H1 (cell line): ENCODE measurements around the gene IFNA13. TPM values are rescaled to one million over a fixed set of nuclear protein-coding genes. Genes with fewer than 3 reads are reported as not detected.

Experiments used
- CTCF ChIA-PET: fragments of 300-600 bp; sonication (Branson Sonifier 250); formaldehyde crosslinking; loops from one replicate; lab custom pipeline; 2021; ENCODE audit not compliant: partially characterized antibody; lab: Charles Lee
- POLR2A ChIA-PET: fragments of 300-600 bp; sonication (Branson Sonifier 250); formaldehyde crosslinking; loops from one replicate; lab custom pipeline; 2021; ENCODE audit warnings: inconsistent platforms; ENCODE audit not compliant: partially characterized antibody; lab: Charles Lee
- DNase-seq, 2 experiments: peaks; one replicate each; pipeline versions ENCODE4 v3.0.0 to v3.0.0-alpha.2; 2010 to 2022; ENCODE audit warnings: low spot score in 2 of 2, low read depth in 1 of 2, mixed read lengths in 1 of 2
- FAIRE-seq: peaks from 2 replicates; lab custom pipeline; 2011; peaks lifted over from hg19 to GRCh38; lab: Jason Lieb, UNC
- H2AFZ ChIP-seq: 2 replicates; pipeline ENCODE4 v1.8.1; 2012; ENCODE audit warnings: low read length, inconsistent platforms
- H2AK5ac ChIP-seq: 2 replicates; pipeline ENCODE4 v1.6.1; 2013; ENCODE audit warnings: low read depth, low read length
- H2BK120ac ChIP-seq: replicated peaks from 2 replicates; pipeline ENCODE3; 2013; ENCODE audit warnings: low read depth, low read length, inconsistent platforms
- H2BK12ac ChIP-seq: 2 replicates; pipeline ENCODE4 v1.6.1; 2013; ENCODE audit warnings: low read depth, low read length
- H2BK15ac ChIP-seq: 2 replicates; pipeline ENCODE4 v1.6.1; 2013; ENCODE audit warnings: low read length
- H2BK20ac ChIP-seq: 2 replicates; pipeline ENCODE4 v1.6.1; 2013; ENCODE audit warnings: low read length
- H2BK5ac ChIP-seq: 2 replicates; pipeline ENCODE4 v1.6.1; 2013; ENCODE audit warnings: low read depth, low read length
- H3K14ac ChIP-seq: 2 replicates; pipeline ENCODE4 v1.6.1; 2013; ENCODE audit warnings: inconsistent platforms; ENCODE audit not compliant: insufficient read length
- H3K18ac ChIP-seq: 2 replicates; pipeline ENCODE4 v1.6.1; 2013; ENCODE audit warnings: low read length; ENCODE audit errors: extremely low read depth
- H3K23ac ChIP-seq: 2 replicates; pipeline ENCODE4 v1.6.1; 2013; ENCODE audit warnings: inconsistent platforms; ENCODE audit not compliant: insufficient read length
- H3K23me2 ChIP-seq: 2 replicates; pipeline ENCODE4 v1.6.1; 2013; ENCODE audit warnings: low read depth, low read length
- H3K27ac ChIP-seq: 2 replicates; pipeline ENCODE4 v1.6.1; 2011; ENCODE audit warnings: low read depth, low read length, inconsistent platforms
- H3K27me3 ChIP-seq, 4 experiments: replicated peaks in 1 of 4; 1 replicate in 1 of 4; 2 replicates in 3 of 4; pipeline versions ENCODE4 v1.6.1 to v1.8.1; 2011 to 2013; ENCODE audit warnings: low read length in 3 of 4, mild to moderate bottlenecking in 3 of 4, inconsistent platforms in 2 of 4, mixed read lengths in 2 of 4, moderate library complexity in 1 of 4; ENCODE audit not compliant: control insufficient read depth in 3 of 4, insufficient read depth in 3 of 4; ENCODE audit errors: extremely low read depth in 1 of 4
- H3K36me3 ChIP-seq, 4 experiments: 2 replicates each; pipeline versions ENCODE4 v1.6.1 to v1.8.1; 2011 to 2013; ENCODE audit warnings: mild to moderate bottlenecking in 4 of 4, low read length in 3 of 4, moderate library complexity in 2 of 4, control low read depth in 1 of 4, inconsistent platforms in 1 of 4; ENCODE audit not compliant: insufficient read depth in 4 of 4, control insufficient read depth in 2 of 4
- H3K4ac ChIP-seq: replicated peaks from 2 replicates; pipeline ENCODE3; 2013; ENCODE audit warnings: low read length, low read depth, mixed read lengths, inconsistent platforms; ENCODE audit not compliant: insufficient read length
- H3K4me1 ChIP-seq, 4 experiments: replicated peaks in 1 of 4; 1 replicate in 1 of 4; 2 replicates in 3 of 4; pipeline versions ENCODE4 v1.6.1 to v1.8.1; 2011 to 2013; ENCODE audit warnings: low read length in 3 of 4, inconsistent platforms in 2 of 4, mixed read lengths in 1 of 4; ENCODE audit not compliant: insufficient read depth in 4 of 4, control insufficient read depth in 3 of 4
- H3K4me2 ChIP-seq, 2 experiments: 2 replicates each; pipeline versions ENCODE4 v1.6.1 to v1.8.1; 2011 to 2013; ENCODE audit warnings: low read depth in 2 of 2, low read length in 2 of 2, control low read depth in 1 of 2, inconsistent platforms in 1 of 2, mild to moderate bottlenecking in 1 of 2; ENCODE audit not compliant: insufficient read depth in 1 of 2
- H3K4me3 ChIP-seq, 4 experiments: fragments of 200-600, 300-600 bp in 1 of 4; sonication (generic), shearing (Covaris generic), sonication (Bioruptor Twin) in 1 of 4; 2 replicates each; pipeline versions ENCODE4 v1.5.1 to v1.8.1; 2011 to 2016; ENCODE audit warnings: low read length in 4 of 4, low read depth in 3 of 4, control low read depth in 2 of 4, inconsistent platforms in 2 of 4, mild to moderate bottlenecking in 2 of 4, mixed read lengths in 1 of 4, moderate library complexity in 1 of 4; ENCODE audit not compliant: insufficient read depth in 2 of 4; ENCODE audit errors: extremely low read depth in 1 of 4
- H3K56ac ChIP-seq: replicated peaks from 2 replicates; pipeline ENCODE3; 2013; ENCODE audit warnings: low read depth, mild to moderate bottlenecking, mixed read lengths, low read length, inconsistent platforms; ENCODE audit not compliant: insufficient read length
- H3K79me1 ChIP-seq: 2 replicates; pipeline ENCODE4 v1.6.1; 2013; ENCODE audit warnings: low read depth, low read length, control low read depth
- H3K79me2 ChIP-seq, 2 experiments: 2 replicates each; pipeline versions ENCODE4 v1.6.1 to v1.8.1; 2012 to 2013; ENCODE audit warnings: low read length in 2 of 2, mild to moderate bottlenecking in 2 of 2, inconsistent platforms in 1 of 2; ENCODE audit not compliant: insufficient read depth in 2 of 2, control insufficient read depth in 1 of 2
- H3K9ac ChIP-seq, 4 experiments: replicated peaks in 1 of 4; 1 replicate in 1 of 4; 2 replicates in 3 of 4; pipeline versions ENCODE4 v1.6.1 to v1.8.1; 2011 to 2013; ENCODE audit warnings: low read depth in 3 of 4, low read length in 3 of 4, control low read depth in 2 of 4, mild to moderate bottlenecking in 2 of 4, moderate library complexity in 2 of 4, inconsistent platforms in 1 of 4; ENCODE audit errors: extremely low read depth in 1 of 4
- H3K9me3 ChIP-seq, 2 experiments: 2 replicates each; pipeline versions ENCODE4 v1.6.1 to v1.8.1; 2012 to 2013; ENCODE audit warnings: mild to moderate bottlenecking in 2 of 2, moderate library complexity in 2 of 2, control low read depth in 1 of 2, inconsistent platforms in 1 of 2, low read depth in 1 of 2, low read length in 1 of 2, mixed read lengths in 1 of 2; ENCODE audit not compliant: insufficient read depth in 2 of 2
- H4K20me1 ChIP-seq, 2 experiments: replicated peaks in 1 of 2; 2 replicates each; pipeline versions ENCODE3 to v1.8.1; 2011 to 2013; ENCODE audit warnings: inconsistent platforms in 2 of 2, low read length in 2 of 2, mild to moderate bottlenecking in 1 of 2; ENCODE audit not compliant: insufficient read depth in 2 of 2, control insufficient read depth in 1 of 2
- H4K5ac ChIP-seq: 2 replicates; pipeline ENCODE4 v1.6.1; 2013; ENCODE audit warnings: low read length, low read depth, mixed read lengths, inconsistent platforms; ENCODE audit not compliant: insufficient read length
- H4K8ac ChIP-seq: 2 replicates; pipeline ENCODE4 v1.8.0; 2013; ENCODE audit warnings: mild to moderate bottlenecking, moderate library complexity, low read length, inconsistent platforms; ENCODE audit not compliant: insufficient read depth; ENCODE audit errors: extremely low read depth
- H4K91ac ChIP-seq: replicated peaks from 2 replicates; pipeline ENCODE3; 2013; ENCODE audit warnings: low read length, mixed read lengths, inconsistent platforms; ENCODE audit not compliant: insufficient read length
- CBX5 ChIP-seq: fragments of 300-800, 300-1000 bp; sonication (generic); IDR thresholded peaks from 2 replicates; pipeline ENCODE4 v1.7.1; 2016; ENCODE audit warnings: antibody characterized with exemption, low read length, low read depth
- GABPA ChIP-seq: IDR thresholded peaks from 2 replicates; pipeline ENCODE4 v1.6.1; 2011; ENCODE audit warnings: mild to moderate bottlenecking, low read length, moderate library complexity, borderline replicate concordance; ENCODE audit not compliant: insufficient read depth
- GTF2F1 ChIP-seq: IDR thresholded peaks from 2 replicates; pipeline ENCODE4 v1.6.1; 2012; ENCODE audit warnings: low read depth, low read length, improper control_type of control experiment, borderline replicate concordance
- KDM5A ChIP-seq: fragments of 200-600 bp; IDR thresholded peaks from 2 replicates; pipeline ENCODE4 v1.7.1; 2012; ENCODE audit warnings: mild to moderate bottlenecking, low read length, inconsistent platforms, mixed read lengths
- RAD21 ChIP-seq, 2 experiments: IDR thresholded peaks in 1 of 2; conservative IDR thresholded peaks in 1 of 2; 2 replicates each; pipeline ENCODE4 v1.6.1; 2011; ENCODE audit warnings: low read depth in 2 of 2, low read length in 2 of 2, improper control_type of control experiment in 1 of 2, inconsistent platforms in 1 of 2, mild to moderate bottlenecking in 1 of 2, moderate library complexity in 1 of 2
- WGBS, 2 experiments: shearing (Covaris generic) in 1 of 2; methylation state at CpG; one replicate each; pipeline versions ENCODE4 v1.1.6 to v1.1.7; 2013 to 2015; ENCODE audit warnings: low lambda C conversion rate in 2 of 2, mixed read lengths in 2 of 2, inconsistent platforms in 1 of 2, low coverage in 1 of 2, missing lambda C conversion rate in 1 of 2; ENCODE audit not compliant: insufficient replicate concordance in 2 of 2, insufficient coverage in 1 of 2, insufficient read length in 1 of 2; ENCODE audit errors: extremely low coverage in 1 of 2, missing lambda C conversion rate in 1 of 2; 5-methylcytosine and 5-hydroxymethylcytosine counted together
- polyA plus RNA-seq, 7 experiments: library from polyadenylated mRNA; depleted of rRNA in 3 of 7; stranded (reverse) in 5 of 7; unstranded in 2 of 7; fragments of >200 nt in 5 of 7; fragments of 200-250 nt in 2 of 7; gene quantifications; 1 replicate in 5 of 7; 2 replicates in 1 of 7; 4 replicates in 1 of 7; pipeline versions ENCODE4 v1.2.1 to v1.2.3, GENCODE V29; 2011 to 2013; ENCODE audit warnings: missing spikeins in 2 of 7, mixed read lengths in 2 of 7
- total RNA-seq: library from RNA; stranded (reverse); fragmentation: NEBNext Ultra II Directional; extraction: Animal tissue kit (Norgen Biotek cat#: 25700); gene quantifications from 2 replicates; pipeline ENCODE4 v1.2.1, GENCODE V29; 2021
- TF ChIP-seq, protein P1 (sequence below): IDR thresholded peaks from 2 replicates; pipeline ENCODE4 v1.6.1; 2012; ENCODE audit warnings: inconsistent platforms

Gene IFNA13
- total and polyA plus RNA-seq, 2 of the 8 experiments (the other 6 are each of a cell fraction or from before 2014, with no cell fraction given) = not detected

DNA sequence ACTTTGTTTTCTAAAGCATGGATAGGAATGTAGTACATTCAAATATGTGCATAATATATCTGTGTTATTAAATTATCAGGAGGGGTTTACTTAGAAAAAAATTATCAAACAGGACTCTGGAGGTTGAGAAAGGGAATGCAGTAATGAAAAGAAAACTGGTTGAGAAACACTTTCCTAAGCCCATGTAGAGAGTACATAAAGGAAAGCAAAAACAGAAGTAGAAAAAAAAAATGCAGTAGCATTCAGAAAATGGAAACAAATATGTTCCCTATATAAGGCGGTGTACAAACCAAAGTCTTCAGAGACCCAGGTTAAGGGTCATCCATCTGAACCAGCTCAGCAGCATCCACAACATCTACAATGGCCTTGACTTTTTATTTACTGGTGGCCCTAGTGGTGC, 41.0 kb upstream of the IFNA13 start, which contains the start of gene IFNA8:
Gene IFNA8, plus strand, starts transcription at position 301 of the 400 bp plus-strand sequence. Its CDS starts 60 bp downstream, at position 361.
- H3K27ac ChIP-seq = no peak within 1 kb of the TSS
- no peak within 1 kb of the TSS for H4K5ac ChIP-seq
- H3K79me2 ChIP-seq = no peaks in the 10 kb centered on the region
- no peak within 1 kb of the TSS for H4K91ac ChIP-seq
- H3K18ac ChIP-seq = no peak within 1 kb of the TSS
- 100% methylated on average over 1 of the region's 1 CpG; no CpG with 5 or more reads in 1 of the 2 experiments for WGBS, 2 experiments
- H3K14ac ChIP-seq = no peak within 1 kb of the TSS
- H3K56ac ChIP-seq = no peak within 1 kb of the TSS
- no peak within 1 kb of the TSS for H2BK5ac ChIP-seq
- DNase-seq (no peak), FAIRE-seq (no peak)
- H3K9me3 ChIP-seq = no peaks in the 10 kb centered on the region
- no peak within 1 kb of the TSS for H2BK12ac ChIP-seq
- no peak within 1 kb of the TSS for H2BK20ac ChIP-seq
- H3K9ac ChIP-seq = no peak within 1 kb of the TSS
- H2BK15ac ChIP-seq = no peak within 1 kb of the TSS
- H4K8ac ChIP-seq = no peak within 1 kb of the TSS
- H2AK5ac ChIP-seq = no peak within 1 kb of the TSS
- TF ChIP-seq RAD21 (IDR thresholded peaks at IDR 0.05 in 1 of 2, conservative IDR thresholded peaks at IDR 0.05 in 1 of 2; ENCODE audit: low read depth in 2 of 2, low read length in 2 of 2) (no peak), CBX5 (no peak), GABPA (no peak), KDM5A (no peak), GTF2F1 (no peak)
- TF ChIP-seq, protein P1, sequence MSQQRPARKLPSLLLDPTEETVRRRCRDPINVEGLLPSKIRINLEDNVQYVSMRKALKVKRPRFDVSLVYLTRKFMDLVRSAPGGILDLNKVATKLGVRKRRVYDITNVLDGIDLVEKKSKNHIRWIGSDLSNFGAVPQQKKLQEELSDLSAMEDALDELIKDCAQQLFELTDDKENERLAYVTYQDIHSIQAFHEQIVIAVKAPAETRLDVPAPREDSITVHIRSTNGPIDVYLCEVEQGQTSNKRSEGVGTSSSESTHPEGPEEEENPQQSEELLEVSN = no peak
- H4K20me1 ChIP-seq = no peaks in the 10 kb centered on the region
- no peak within 1 kb of the TSS for H2BK120ac ChIP-seq
- no peak within 1 kb of the TSS for H3K4ac ChIP-seq
- ChIA-PET CTCF (interaction anchor here (0.8 to 2.4 kb wide), 7 partner anchors 13 to 226 kb away, joined by 3 to 8 read pairs (median 5); no protein-coding TSS in a partner anchor), POLR2A (no interaction called here)
- H3K79me1 ChIP-seq = no peaks in the 10 kb centered on the region
- no peaks in the 10 kb centered on the region for H3K36me3 ChIP-seq
- H3K23ac ChIP-seq = no peak within 1 kb of the TSS
- no peaks in the 10 kb centered on the region for H3K23me2 ChIP-seq
- no peak within 1 kb of the TSS for H3K4me3 ChIP-seq
- no peaks in the 10 kb centered on the region for H3K27me3 ChIP-seq
- no peak within 1 kb of the TSS for H2AFZ ChIP-seq
- no peaks in the 10 kb centered on the region for H3K4me1 ChIP-seq
- H3K4me2 ChIP-seq = no peak within 1 kb of the TSS
